HL-60 (cell line): ENCODE measurements around the gene EFTUD2.

Experiments used
- POLR2AphosphoS5 ChIP-seq: IDR thresholded peaks from 2 replicates; pipeline ENCODE4 v1.6.1; 2012; ENCODE audit warnings: low read depth
- REST ChIP-seq: IDR thresholded peaks from 2 replicates; pipeline ENCODE4 v1.6.1; 2012; ENCODE audit warnings: low read depth; ENCODE audit not compliant: insufficient replicate concordance
- TF ChIP-seq, protein P1 (sequence below): IDR thresholded peaks from one replicate; pipeline ENCODE4 v1.5.1; 2011; ENCODE audit warnings: low read length, control low read depth, inconsistent platforms; ENCODE audit not compliant: insufficient read depth

DNA sequence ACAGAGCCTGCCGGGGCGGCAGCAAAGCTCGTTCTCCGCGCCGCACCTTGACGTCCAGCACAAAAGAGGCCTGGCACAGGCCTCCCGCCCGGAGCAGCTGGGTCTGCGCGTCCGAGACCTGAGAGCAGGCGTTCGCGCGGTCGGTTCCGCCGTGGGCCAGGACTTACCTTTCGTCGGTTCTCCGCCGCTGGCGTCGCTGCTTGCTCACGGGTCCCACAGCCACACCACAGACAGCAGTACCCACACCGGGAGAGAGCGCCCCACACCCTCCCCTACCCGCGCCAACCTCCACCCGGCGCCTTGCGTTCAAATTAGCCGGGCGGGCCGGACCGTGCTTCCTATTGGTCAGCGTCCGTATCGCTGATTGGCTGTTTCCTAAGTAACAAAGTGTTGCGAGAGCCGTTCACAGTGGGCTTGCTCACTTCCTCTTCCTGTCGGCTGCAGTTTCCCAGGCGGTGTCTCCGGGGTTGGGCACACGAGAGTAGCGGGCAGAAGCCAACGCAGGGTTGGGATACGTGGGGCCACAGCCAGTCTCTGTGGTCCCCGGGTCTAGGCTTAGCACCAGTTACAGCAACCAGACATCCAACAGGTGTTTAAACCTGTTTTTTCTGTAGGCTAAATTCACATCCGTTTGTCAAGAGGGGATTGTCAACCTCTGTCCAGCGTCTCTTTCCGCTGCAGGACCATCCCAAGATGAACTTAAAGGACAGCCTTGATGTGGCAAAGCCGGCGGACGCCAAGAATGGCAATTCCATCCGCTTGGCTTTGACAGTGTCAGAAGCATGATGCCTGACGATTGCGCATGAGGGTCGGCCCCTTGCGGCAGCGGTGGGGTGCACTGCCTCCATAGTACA, 48.4 kb upstream of the EFTUD2 start, which contains the start of gene KIF18B:
- TF ChIP-seq, protein P1, sequence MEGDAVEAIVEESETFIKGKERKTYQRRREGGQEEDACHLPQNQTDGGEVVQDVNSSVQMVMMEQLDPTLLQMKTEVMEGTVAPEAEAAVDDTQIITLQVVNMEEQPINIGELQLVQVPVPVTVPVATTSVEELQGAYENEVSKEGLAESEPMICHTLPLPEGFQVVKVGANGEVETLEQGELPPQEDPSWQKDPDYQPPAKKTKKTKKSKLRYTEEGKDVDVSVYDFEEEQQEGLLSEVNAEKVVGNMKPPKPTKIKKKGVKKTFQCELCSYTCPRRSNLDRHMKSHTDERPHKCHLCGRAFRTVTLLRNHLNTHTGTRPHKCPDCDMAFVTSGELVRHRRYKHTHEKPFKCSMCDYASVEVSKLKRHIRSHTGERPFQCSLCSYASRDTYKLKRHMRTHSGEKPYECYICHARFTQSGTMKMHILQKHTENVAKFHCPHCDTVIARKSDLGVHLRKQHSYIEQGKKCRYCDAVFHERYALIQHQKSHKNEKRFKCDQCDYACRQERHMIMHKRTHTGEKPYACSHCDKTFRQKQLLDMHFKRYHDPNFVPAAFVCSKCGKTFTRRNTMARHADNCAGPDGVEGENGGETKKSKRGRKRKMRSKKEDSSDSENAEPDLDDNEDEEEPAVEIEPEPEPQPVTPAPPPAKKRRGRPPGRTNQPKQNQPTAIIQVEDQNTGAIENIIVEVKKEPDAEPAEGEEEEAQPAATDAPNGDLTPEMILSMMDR, result no peak
- TF ChIP-seq POLR2AphosphoS5 (peak; percentile 91), REST (peak; percentile 72)
